OCI-M2 (cell line): ENCODE measurements around the gene SLC26A9.
"Not testable (repeated sequence)": the region's sequence is repeated elsewhere in the genome, so short reads cannot be mapped to it uniquely, and the experiment has no call there.

Experiments
- DNase-seq: peaks from one replicate; lab custom pipeline; 2025; ENCODE audit not compliant: unreplicated experiment; lab: John Stamatoyannopoulos, UW

The SLC26A9 gene

DNA sequence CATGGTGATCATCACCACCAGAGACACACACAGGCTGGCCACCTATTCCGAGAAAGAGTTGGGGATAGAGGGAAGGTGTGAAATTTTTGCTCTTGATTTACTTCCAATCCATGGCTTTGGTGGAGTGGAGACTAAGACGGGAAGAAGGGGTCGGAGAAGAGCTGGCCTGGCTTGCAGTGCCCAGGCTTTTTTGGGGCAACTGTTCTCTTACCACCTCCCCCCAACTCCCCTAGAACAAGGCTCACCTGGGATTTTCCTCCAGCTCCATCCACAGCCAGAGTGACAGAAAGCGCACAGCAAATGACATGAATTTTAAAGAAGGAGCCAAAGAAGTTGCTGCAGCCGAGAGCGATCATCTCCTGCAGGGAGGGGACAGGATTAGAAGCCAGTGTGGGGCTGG is 16.0 kb downstream of the SLC26A9 start:
- no peak for DNase-seq

DNA sequence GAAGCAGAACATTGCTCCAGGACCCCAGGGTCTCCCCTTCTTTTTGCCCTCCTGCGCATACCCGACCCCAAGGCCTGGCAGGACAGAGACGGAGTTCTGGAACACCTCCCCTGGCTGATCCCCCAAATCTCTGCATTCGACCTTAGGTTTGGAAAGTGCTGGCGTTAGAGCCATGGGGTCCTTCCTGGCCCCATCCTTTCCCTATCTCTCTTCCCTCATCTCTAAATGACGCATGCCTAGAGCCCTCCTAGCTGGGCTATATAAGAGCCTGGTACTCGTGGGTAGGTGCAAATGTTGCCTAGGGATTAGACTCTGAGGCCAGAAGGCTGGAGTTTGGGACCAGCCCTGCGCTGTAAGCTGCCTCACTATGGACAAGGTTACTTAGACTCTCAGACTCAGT is 16.6 kb downstream of the SLC26A9 start:
- DNase-seq = no peak

DNA sequence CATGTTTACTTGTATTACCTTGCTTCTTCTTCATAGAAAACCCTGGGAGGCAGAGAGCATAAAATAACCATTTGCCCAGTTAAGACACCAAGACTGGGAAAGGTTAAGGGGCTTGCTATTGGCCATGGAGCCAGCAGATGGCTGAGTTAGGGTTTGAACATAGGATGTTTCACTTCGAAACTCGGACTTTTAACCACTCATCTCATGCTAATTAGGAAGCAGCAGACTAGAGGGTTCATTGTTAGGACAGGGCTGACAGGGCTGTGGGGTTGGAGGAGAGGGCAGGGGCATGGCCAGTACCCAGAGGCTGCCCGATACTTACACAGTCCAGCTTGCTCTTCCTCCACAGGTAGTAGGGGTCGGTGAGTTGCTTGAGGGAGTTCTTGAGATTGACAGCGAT is 17.0 kb downstream of the SLC26A9 start:
- DNase-seq = no peak

DNA sequence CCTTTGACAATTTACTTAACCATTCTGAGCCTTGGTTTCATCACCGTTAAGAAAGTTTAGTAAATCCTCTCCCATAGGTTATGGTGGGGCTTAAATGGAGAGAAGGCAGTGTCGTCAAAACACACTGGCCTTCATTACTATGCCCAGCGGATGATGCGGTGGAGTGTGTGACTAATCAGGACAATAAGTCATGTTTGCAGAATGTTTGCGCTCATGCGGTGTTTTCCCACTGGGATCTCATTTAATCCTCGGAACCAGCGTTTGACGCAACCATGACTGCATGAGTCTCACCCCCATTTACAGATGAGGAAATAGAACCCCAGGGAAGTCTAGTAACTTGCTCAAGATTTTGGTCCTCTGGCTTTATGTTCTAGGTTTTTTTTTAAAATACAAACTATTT is 17.5 kb downstream of the SLC26A9 start:
- no peak for DNase-seq

- DNase-seq = no peak
Observed at GRCh38 chr1:205924460-205924790, 18.8 kb downstream of the SLC26A9 start.

DNA sequence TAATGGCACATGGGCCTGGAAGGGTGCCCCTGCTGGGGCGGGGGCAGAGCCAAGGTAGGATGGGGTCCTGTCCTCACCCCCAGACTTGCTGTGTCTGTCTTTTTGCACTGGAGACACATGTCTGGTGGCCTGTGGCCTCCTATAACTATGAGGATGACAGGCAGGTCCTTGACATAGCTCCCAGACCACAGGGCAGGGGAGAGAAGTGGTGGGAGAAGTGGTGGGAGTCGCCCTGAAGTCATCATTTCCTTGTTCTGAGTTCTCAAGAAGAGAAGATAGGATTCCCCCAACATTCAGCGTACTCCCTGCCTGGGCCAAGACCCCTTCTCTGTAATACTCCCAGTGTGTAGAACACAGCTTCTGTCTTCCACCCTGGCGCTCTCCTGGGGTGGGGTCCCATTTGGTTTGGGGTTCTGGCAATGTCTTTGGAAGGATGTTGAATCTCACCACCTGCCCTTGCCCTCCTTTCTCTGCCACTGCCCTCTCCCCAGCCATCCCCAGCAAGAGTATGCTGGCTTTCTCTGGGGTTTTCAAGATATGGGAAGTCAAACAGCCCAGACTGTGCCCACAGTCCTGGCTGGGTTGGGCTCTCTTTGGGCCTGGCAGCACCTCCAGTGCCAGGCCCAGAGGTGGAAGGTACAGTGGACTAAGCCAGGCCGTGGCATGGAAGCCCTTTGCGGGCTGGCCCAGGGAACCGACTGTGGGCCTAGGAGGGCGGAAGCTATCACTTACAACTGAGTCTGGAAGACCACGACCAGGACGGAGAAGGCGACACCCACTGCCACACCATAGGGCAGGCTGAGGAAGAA is 19.4 kb downstream of the SLC26A9 start:
- no peak for DNase-seq

DNA sequence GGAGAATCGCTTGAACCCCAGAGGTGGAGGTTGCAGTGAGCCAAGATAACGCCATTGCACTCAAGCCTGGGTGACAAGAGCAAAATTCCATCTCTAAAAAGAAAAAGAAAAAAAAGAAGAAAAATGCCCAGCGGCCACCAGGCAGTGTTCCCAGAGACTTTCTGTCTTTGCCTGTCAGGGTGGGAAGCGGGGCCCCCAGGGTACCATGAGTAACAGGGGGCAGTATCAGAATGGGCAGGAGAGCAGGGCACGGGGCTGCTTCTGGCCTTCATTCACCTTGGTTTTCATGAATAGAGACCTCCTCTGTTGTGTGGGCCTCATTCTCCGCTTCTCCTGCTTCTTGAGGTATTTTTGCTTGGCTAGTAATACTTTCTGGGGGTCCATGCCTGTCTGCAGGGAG is 20.4 kb downstream of the SLC26A9 start:
- DNase-seq = no peak

GRCh38 chr1:205922314-205922713 is 20.9 kb downstream of the SLC26A9 start:
- no peak for DNase-seq

DNA sequence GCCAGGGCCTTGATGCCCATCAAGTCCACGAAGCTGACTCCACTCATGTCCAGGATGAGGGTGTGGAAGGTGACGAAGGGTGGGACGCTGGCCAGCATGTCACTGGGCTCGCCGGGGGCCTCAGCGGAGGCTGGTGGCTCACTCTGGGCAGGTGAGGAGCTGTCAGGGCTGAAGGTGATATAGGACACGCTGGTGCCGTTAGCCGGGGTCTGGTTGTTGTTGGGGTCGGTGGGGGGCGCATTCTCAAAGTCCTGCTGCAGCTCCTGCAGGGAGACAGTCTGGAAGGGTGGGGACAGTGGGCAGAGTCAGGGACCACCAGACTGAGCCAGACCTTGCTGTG is 21.7 kb downstream of the SLC26A9 start:
- DNase-seq = no peak

GRCh38 chr1:205920861-205921569 is 22.2 kb downstream of the SLC26A9 start:
- DNase-seq = no peak

DNA sequence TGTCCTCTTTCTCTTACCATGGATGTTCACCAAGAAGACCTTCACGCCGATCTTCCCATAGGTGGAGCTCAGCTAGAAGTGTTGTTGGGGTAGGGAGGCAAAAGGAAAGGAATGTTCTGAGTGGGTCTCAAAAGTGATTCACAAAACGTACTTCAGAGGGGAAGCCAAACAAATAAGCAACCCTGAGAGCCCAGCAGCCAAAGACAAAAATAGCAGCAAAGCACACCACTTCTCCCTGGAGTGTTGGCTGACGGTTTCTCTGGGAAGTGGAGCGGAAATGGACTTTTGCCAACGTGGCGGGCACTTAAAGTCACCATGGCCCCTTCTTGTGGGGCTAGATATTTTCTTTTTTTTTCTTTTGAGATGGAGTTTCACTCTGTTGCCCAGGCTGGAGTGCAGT is 23.1 kb downstream of the SLC26A9 start:
- DNase-seq = no peak

- peak; percentile 2 for DNase-seq
Observed at GRCh38 chr1:205918955-205919746, 24.1 kb downstream of the SLC26A9 start.

GRCh38 chr1:205917466-205918238 is 25.6 kb downstream of the SLC26A9 start:
- DNase-seq = no peak

DNA sequence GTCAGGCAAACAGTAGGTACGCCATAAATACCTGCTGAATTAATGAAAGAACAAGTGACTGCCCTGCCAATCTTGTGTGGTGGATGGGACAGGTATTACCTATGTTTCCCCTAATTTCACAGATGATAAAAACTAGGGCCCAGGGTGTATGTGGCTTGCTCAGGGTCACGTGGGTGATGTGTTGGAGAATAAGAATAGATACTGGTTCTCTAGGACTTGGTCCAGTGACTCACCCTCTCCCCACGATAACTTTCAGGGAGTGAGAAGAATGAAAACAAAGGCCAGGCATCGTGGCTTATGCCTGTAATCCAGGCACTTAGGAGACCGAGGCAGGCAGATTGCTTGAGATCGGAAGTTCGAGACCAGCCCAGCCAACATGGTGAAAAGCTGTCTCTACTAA is 26.7 kb downstream of the SLC26A9 start:
- no peak for DNase-seq

- no peak for DNase-seq
Observed at GRCh38 chr1:205915354-205915990, 27.8 kb downstream of the SLC26A9 start.

- no peak for DNase-seq
Observed at GRCh38 chr1:205914730-205915129, 28.5 kb downstream of the SLC26A9 start.

DNA sequence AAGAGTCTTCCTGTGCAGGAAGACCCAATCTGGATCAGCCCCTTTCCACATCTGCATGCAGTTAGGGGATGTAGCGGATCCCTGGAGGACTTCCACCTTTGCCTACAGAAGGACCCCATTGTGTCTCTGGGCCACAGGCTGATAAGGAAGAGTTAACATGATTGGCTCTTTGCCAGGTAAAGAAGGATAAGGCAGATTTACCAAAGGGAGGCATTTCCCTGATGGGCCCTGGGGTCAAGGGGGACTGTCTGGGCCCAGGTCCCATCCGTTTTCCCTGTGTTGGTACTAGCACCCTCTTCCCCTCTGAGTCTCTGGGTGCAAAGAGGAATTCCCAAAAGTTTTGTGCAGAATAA is 29.1 kb downstream of the SLC26A9 start:
- no peak for DNase-seq

GRCh38 chr1:205913451-205914154 is 29.7 kb downstream of the SLC26A9 start:
- no peak for DNase-seq

DNA sequence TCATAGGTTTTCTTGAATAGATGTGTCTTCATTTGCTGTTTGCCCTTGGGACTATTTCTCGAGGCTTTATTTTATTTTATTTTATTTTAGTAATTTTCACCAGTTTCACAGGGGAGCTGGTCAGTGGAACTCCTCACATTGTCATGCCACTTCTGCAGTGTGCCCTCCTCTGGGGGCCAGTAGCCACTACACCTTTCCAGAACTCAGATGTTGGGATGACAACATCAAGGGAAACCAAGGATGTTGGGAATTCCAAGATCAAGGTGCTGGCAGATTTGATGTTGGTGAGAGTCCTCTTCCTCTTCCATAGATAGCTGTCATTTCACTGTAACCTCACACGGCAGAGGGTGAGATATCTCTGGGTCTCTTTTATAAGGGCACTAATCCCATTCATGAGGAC is 35.5 kb downstream of the SLC26A9 start:
- DNase-seq = no peak

DNA sequence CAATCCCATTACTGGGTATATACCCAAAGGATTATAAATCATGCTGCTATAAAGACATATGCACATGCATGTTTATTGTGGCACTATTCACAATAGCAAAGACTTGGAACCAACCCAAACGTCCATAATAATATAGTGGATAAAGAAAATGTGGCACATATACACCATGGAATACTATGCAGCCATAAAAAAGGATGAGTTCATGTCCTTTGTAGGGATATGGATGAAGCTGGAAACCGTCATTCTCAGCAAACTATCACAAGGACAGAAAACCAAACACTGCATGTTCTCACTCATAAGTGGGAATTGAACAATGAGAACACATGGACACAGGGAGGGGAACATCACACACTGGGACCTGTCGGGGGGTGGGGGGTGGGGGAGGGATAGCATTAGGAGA is 38.2 kb downstream of the SLC26A9 start:
- DNase-seq = not testable (repeated sequence)
